NCI-H748 treated with DMSO at 0.1 percent for 48 hours (cell line): ENCODE results near the gene AHSG.

Source experiments
- DNase-seq: peaks from one replicate; lab custom pipeline; 2025; lab: John Stamatoyannopoulos, UW

AHSG gene

DNA sequence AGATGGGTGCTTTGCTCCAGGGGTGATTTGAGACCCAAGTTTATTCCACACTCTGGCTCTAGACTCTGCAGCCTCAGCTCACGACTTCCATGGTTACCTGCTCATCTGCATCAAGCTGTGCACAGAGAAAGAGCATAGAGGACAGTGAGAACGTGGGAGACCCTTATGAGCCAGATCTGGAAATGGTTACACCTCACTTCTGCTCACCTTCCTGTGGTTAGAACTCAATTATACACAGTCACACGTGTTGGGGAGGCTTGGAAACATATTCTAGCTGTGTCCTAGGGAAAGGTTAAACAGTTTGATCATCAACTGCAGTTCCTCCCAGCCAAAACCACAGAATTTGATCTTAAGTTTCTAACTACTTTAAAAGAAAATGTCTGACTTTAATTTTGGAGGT lies 29.2 kb downstream of the AHSG start:
- DNase-seq = no peak

DNA sequence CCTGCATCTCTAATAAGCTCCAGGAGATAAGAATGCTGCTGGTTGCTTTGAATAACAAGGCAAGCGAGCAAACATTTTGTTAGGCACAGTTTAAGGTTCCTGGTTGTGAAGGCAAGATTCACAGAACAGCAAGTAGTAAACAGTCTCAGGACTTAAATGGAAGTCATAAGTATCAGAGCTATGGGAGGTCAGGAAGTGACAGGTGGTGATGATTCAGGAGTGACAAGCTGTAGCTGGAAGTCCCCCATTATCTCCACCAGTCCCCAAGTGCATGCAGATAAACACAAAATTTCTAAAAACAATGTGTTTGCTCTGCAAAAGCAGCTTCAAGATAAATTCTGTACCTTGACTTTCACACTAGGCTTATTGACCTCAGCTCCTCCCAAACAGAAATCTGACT lies 30.6 kb downstream of the AHSG start:
- no peak for DNase-seq

DNA sequence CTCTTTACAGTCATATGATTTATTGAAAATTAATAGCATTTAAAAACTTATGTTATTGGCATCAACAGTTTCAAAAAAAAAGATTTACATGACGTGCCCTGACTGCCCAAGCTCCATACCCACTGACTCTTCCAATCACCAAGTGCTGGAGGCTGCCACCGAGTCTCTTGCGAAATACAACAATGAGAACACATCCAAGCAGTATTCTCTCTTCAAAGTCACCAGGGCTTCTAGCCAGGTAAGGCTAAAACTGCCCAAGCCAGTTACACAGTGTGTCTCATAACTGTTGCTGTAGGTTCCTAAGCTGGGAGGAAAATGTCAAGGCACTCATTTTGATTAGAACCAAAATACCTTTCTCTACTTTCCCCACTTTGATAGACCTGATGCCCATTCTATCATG lies 31.8 kb downstream of the AHSG start:
- DNase-seq = no peak

DNA sequence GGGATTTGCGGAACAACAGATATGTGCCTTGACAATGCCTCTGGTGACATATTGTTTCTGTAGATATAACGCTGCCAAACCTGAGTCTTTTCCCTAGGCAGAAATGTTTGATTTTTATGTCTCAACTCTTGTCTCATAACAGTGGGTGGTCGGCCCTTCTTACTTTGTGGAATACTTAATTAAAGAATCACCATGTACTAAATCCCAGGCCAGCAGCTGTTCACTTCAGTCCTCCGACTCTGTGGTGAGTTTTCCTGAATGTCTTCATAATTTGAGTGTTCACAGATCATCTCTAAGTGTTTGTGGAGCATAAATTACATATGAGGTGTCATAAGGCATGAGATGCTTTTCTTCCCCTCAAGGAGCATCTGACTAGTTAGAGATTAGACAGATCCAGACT lies 33.2 kb downstream of the AHSG start:
- no peak for DNase-seq

DNA sequence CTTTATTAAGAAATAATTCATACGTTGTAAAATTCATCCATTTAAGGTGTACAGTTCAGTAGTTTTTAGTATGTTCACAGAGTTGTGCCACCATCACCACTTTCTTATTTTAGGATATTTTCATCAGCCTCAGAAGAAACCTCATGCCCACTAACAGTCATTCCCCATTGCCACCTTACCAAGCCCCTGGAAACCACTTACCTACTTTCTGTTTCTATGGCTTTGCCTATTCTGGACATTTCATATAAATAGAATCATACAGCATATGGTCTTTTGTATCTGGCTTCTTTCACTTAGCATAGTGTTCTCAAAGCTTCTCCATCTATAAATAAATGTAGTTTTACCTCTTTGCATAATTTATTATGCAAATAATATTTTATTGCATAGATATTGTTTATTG lies 34.0 kb downstream of the AHSG start:
- DNase-seq = no peak

DNA sequence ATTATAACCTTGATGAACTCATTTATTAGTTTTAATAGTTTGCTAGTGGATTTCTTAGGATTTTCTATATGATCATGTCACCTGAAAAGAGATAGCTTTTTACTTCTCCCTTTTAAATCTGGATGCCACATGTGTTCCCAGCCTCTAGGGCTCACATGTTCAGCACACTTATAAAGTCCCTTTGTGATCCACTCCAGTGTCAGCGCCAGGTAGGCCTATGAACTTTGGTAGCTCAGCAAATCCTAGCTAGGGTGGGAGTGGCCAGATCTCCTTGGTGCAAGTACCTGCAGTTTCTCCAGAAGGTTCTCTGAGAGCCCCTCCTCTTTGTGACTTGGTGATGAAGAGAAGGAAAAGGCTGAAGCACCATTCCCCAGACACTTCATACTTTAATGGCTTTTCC lies 36.0 kb downstream of the AHSG start:
- DNase-seq = no peak

DNA sequence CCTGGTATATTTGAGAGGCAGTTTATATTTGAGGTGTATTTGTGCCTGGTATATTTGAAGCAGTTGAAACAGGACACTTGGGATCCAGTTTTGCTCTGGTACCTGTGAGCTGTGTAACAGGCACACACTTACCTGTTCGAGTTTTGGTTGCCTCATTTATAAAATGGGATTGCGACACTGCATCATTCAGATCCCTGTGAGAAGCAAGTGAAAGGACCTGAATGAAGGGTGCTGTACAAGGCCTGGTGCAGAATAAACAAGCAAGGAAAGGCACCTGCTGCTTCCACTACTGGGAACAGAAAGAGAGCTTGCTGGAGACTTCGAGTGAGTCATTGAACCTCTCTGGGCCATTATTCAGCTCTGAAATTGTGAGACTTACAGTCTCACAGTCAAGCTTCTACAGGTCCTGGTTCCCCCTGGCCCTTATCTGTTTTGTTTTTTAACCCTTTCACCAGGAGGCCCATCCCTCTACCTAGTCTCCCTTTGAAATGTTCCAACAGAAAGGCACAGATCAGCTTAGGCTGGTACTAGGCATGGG lies 38.9 kb downstream of the AHSG start:
- no peak for DNase-seq

DNA sequence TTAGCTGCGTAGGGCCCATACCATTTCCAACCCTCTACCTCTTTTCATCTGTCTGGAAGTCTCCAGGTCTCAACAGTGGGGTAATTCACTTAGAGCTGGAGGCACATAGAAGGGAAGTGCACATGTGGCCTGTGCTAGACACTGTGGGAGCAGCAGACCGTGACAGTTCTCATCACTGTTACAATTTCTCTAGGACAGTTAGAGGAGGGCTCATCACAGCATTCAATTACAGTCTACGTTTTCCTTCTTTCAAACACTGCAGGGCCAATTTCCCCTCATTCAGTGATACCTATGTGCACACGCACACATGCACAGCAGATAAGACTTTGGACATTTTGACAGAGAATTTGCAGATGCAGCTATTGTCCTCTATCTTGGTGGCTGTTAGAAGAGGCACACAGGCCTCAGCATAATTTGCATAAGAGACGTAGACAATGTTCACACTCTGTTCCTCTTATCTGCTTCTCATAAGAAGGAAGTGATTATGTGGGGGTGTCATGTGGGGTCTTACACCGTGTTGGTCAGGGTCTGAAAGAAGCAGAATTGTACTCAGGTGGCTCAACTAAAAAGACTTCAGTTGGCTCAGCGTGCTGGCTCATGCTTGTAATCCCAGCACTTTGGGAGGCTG lies 40.3 kb downstream of the AHSG start:
- DNase-seq = no peak

DNA sequence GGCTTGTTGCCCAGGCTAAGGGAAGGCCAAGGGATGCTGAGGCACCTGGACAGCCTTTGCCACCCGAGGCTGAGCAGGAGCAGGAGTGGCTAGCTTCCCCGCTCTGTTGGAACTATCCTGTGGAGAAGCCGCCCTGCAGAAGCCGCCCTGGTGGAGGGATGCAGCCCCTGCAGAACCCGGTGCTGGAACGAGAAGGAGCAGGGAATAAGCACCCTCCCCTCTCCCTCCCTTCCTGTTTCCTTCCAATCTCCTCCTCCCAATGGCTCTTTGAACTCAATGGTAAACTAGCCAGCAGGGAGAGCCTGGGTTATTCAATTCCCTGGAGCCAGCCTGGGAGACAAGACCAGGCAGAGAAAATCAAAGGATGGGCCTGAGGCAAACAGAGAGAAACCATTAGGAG lies 41.1 kb downstream of the AHSG start:
- DNase-seq = no peak

DNA sequence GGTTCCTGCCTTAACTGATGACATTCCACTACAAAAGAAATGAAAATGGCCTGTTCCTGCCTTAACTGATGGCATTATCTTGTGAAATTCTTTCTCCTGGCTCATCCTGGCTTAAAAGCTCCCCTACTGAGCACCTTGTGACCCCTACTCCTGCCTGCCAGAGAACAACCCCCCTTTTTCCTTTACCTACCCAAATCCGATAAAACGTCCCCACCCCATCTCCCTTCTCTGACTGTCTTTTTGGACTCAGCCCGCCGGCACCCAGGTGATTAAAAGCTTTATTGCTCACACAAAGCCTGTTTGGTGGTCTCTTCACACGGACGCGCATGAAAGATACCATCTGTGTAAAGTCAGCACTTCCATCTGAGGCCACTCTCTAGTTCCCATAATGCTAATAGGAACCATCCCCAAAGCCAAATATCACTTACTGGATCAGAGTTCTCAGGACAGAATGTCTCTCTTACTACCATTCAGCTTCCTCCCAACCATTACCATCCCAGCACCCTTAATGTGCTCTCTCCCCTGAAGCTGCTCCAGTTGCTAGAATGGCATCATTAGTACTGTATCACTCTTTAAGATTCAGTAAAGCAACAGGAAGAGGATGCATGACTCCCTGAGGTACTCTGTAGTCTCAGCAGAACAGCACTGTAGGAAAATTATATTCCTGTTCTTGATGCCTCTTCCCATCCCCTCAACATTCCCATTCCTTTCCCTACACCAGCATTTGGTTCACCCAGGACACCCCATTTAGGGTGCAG lies 50.7 kb downstream of the AHSG start:
- DNase-seq = no peak

DNA sequence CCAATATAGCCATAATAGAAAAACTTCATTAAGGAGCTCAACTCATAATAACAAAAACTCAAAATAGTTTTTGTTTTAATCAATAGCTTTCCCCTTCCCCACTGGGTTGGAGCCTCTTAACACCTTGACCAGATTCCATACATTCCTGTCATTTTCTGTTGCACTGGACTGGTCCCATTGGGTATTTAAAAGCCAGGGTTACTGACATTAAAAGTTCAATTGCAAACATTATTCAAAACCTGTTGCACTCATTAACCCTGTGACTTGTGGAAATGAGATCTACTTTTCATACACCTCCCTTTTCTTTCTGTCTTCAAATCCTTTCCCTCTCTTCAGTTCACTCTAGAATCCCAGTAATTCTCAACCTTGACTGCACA lies 51.2 kb downstream of the AHSG start:
- DNase-seq = no peak

DNA sequence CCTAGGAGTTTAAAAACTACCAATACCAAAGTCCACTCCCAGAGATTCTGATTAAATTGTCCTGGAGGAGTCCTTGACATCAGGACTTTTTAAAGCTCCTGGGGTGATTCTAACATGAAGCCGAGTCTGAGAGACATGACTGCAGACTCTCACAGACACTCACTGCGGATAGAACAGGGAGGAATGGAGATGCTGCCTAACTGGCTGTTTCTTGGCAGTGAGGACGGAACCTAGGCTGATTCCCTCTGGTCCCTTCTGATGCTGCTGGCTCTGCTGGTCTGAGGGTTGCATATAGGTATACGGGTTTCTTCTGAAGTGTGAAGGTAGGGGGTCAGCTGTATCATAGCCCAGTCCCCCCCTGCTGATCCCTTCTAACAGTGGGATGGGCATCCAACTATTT lies 51.6 kb downstream of the AHSG start:
- DNase-seq = no peak

DNA sequence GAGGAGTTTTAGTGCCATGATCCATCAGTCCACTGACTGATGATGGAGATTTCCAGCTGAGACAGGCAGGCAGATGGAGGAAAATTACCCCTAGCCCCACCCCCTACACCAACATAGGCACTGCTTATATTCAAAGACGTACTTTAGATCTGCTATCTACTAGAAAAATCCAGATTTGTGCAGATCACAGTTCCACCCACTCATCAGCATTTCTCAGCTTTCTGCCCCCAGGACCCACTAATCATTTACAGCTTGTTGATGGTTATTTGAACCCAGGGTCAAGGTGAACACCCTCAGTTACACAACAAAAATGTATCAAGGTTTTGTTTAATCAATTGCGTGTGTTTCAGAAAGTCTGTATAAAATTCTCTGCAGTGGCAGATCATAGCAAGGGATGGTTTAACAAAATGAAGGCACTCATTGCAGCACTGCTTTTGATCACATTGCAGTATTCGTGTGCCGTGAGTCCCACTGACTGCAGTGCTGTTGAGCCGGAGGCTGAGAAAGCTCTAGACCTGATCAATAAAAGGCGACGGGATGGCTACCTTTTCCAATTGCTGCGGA lies 52.8 kb downstream of the AHSG start, which contains the start of gene HRG:
Gene HRG (plus strand): TSS at position 390 of the 564 bp plus-strand sequence. CDS start 18 bp downstream, at position 408.
- no peak for DNase-seq

DNA sequence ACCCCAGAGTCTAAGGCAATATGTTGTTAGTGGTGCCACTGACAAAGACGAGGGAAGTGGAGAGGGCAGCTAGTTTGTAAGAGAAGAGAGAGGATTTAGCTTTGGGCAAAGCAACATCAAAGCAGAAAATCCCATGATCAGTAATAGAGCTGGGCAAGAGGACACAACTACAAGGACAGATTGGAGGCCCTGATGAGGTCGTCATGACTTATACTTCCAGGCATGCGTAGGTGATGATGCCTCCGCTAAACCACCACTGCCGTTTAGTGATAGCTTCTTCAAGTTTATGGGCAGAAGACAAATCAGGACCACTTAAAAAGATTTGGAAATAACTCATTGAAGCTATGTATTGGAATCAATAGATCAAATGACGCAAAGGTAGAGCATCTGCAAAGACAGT lies 55.6 kb downstream of the AHSG start:
- no peak for DNase-seq

DNA sequence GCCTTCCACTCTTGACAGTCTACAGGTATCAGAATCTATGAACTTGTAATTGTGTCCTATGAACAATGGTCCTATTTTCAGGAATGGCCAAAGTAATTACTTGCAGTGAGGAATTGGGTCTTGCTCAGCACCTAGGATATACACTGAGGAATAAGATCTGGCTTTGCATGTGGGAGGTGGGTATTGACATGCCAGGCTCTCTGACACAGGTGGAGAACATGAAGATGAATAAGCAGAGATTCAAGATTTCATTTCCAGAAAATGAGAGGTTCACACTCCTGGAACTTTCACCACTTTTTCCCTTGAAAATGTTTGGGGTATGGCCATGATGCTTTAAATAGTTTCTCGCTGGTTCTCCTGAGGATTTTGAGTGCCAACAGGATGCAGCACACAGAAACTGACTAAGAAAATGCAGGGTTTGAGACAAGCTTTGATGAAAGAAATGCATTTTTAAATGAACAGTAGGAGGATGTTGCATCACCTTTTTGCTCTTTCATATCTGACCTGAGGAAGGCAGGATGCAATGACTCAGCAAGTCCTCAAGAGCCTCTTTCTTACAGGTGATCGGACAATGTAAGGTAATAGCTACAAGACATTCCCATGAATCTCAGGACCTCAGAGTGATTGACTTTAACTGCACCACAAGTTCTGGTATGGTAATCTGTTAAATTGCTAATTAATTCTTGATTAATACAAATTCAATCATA lies 56.7 kb downstream of the AHSG start:
- DNase-seq = no peak

DNA sequence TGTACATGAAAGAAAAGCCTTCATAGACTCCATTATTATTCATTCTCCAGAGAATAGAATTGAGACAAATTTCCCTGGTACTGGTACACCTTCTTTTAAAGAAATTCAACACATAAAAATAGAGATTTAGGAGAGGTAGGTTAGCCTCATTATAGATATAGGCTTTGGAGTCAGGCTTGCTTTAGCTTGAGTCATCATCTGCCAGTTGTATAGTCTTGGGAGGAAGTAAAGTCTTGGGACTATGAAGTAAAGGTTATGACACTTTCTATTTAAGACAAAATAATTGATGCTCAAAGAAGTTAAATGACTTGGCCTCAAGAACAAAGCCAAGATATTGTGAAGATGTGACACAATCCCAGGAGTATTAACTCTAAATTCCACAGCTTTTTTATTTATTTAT lies 57.3 kb downstream of the AHSG start:
- DNase-seq = no peak
